Measurements from ENCODE around the gene LEUTX.

DNA sequence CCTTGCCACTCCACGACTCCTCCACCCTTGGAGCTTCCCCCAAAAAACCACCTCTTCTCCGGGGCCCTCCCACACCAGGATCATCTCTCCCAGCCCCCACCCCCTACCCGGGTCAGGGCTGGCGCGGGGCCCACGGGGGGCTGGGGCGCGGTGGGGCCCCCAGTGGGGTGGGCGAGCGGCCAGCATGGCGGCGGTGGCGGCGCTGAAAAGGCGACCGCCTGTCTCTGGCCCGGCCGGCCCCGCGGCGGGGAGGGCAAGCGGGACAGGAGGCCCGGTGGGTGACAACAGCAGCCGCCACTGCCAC is 54.5 kb downstream of the LEUTX start:
- TF ChIP-seq ZNF274 (IDR thresholded peaks at IDR 0.05; ENCODE audit: low read depth, low read length), result no peak
- TF ChIP-seq YY1 (IDR thresholded peaks at IDR 0.05; ENCODE audit: insufficient read depth, insufficient read length), result no peak
- TF ChIP-seq SUZ12 (IDR thresholded peaks at IDR 0.05; ENCODE audit: extremely low read depth, insufficient read depth, insufficient read length), result no peak

All from NT2/D1 (cell line).